Activated T-cell treated with anti-CD3 and anti-CD28 coated beads for 24 hours (primary cell): ENCODE measurements around the gene LTBP4.

Source experiments
- DNase-seq: peaks from one replicate; pipeline ENCODE4 v3.0.0-alpha.2; 2020; ENCODE audit warnings: low read depth

LTBP4 gene

DNA sequence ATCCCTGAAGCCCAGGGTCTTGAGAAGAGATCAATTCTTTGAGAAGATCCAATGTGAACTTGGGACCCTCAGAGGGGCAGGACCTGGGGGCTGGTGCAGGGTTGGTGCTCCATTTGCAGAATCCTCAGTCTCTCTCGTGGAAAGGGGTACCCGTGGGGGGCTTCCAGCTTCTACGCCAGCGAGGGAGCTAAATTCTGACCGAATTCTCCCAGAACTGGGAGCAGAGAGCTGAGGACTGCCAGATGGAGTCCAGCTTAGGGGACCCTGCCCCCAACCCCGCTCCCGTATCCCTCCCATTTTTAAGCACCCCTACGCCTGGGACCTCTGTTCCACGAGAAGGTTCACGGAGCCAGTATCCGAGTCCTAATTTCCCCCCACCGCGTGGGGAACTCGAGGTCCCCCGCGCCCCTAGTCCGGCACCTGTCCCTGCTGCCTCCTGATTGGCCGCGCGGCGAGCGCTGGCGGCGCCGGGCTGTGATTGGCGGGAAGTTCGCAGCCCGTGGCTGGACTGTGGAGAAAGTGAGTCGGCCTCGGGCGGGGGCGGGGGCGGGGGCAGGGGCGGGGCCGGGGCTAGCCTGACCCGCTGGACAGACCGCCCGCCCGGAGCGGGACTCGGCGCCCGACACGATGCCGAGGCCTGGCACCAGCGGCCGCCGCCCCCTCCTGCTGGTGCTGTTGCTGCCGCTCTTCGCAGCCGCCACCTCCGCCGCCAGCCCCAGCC, 4.4 kb upstream of the LTBP4 start:
- no peak for DNase-seq

DNA sequence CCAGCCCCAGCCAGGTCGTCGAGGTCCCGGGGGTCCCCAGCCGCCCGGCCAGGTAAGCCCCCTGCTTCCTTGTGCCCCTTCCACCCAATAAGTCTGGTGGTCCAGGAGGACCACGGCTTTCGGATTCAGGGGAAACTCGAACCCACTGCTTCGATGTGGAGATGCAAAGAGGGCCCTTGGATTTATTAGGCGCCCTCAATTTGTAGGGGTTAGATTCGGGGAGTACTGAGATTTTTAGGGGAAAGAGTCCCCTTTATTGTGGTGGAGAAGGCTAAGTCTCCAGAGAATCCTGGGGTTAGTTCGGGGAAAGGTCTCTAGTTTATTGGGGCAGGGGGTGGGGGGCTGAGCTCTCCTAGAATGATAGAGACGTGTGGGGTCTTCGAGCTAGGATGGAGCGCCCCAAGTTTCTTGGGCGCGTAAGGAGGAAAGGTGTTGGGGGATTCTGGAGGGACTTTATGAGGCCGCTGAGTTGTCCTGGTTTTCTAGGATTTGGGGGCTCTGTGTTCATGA, 3.8 kb upstream of the LTBP4 start:
- DNase-seq = no peak

DNA sequence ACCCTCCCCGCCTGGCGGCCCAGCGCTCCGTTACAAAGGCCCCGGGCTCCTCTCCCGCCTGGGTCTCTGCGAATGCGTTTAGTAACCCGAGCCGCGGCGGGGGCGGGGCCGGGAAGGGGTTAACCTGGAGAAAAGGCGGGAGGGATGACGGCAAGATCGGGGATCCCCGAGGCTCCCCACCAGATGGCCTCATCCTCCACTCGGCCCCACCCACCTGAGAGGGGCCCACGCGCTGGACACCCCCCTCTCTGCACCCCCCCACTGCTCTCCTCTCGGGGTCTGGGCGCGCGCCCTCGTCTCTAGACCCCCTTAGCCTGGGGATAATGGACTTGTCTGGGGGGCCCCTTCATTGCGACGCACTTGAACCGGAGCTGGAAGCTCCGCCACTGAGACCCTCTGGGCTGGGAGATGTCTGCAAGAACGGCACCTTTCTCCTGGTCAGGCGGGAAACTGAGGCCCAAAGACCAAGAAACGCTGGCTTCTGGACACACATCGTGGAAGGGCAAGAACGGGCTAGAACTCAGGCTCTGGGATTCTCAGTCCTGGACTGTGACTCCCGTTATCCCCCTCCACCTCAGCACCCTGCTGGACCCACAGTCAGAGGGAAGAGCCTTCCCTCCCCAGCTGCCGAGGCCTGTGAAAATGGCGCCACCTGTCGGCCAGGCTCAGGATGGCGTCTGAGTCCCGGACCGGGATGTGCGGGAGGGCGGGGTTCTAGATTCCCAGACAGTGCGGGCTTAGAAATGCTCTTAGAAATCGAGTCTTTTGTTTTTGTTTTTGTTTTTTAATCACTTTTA, 2.9 kb upstream of the LTBP4 start:
- DNase-seq = peak; percentile 78

DNA sequence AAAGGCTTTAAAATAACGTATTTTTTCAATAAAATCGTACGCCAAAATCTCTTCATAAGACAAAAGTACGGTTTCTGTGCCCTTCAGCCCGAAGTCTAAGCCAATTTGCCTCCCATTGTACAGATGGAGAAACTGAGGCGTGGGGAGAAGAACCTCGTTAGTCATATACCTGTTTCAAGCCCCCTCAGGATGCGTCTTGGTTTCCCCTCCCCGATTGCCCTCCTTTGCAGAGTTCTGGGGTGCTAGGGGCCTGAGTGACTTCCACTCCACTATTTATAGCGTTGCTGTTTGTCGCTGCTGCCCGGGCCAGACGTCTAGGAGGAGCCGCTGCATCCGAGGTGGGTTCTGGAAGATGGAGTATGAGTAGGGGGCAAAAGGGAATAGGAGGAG, 2.3 kb upstream of the LTBP4 start:
- DNase-seq = no peak

GRCh38 chr19:40599331-40599901, 1.8 kb upstream of the LTBP4 start:
- DNase-seq = no peak

- no peak for DNase-seq
Measured at GRCh38 chr19:40599902-40600569, 1.1 kb upstream of the LTBP4 start.

GRCh38 chr19:40600570-40601133, 517 bp upstream of the LTBP4 start:
- no peak for DNase-seq

DNA sequence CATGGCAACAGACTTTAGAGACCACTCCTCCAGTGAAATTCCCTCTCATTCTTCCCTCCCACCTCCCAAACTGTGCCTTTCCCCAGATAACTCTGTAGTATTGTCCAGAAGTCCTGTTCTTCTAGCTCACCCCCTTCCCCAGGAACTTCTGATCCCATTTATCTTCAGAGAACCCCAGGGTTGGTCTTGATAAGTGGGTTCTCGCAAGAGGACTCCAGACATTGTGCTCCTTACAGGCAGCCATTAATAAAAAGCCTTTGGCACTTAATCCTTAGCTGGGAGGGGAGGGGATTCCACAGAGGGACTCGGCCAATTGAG, 1.9 kb downstream of the LTBP4 start:
- no peak for DNase-seq

DNA sequence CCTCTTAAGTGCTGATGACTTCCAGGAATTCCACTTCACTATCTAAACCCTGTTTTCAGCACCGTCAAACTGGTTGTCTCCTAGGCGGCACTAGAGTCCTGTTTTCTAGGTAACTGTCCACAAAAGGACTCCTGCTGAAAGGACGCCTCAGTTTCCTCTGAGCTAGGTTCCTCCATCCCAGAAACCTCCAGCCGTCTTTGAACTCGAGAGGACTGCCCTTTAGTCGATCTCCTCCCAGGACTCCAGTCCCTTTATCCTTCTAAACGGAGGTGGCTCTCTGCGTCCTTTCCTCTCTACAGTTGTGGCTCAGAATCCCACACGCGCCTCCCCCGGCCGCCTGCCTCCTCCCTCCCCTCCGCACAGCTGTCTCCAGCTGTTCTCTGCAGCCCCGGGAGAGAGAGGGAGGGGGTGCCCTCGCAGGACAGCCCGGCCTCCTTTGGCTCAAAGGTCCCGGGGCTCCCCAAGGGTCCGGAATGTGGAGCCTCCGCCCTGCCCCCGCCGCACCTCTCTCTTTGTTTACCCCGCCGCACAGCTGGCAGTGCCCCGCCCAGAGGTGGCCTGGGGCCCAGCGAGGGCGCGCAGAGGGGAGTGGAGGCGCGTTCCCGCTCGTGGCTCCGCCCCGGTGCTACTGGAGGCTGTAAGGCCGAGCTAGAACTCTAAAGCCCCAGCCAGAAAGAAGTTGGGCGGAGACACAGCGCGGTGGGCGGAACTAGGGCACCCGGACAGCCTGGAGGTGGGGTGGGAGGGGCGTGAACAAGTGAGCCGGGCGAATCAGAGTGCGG, 2.4 kb downstream of the LTBP4 start:
- DNase-seq = peak; percentile 93

GRCh38 chr19:40604171-40604646, 3.0 kb downstream of the LTBP4 start:
- no peak for DNase-seq

- no peak for DNase-seq
Measured at GRCh38 chr19:40604647-40605215, 3.6 kb downstream of the LTBP4 start.

GRCh38 chr19:40605216-40605971, 4.2 kb downstream of the LTBP4 start:
- DNase-seq = peak; percentile 64

DNA sequence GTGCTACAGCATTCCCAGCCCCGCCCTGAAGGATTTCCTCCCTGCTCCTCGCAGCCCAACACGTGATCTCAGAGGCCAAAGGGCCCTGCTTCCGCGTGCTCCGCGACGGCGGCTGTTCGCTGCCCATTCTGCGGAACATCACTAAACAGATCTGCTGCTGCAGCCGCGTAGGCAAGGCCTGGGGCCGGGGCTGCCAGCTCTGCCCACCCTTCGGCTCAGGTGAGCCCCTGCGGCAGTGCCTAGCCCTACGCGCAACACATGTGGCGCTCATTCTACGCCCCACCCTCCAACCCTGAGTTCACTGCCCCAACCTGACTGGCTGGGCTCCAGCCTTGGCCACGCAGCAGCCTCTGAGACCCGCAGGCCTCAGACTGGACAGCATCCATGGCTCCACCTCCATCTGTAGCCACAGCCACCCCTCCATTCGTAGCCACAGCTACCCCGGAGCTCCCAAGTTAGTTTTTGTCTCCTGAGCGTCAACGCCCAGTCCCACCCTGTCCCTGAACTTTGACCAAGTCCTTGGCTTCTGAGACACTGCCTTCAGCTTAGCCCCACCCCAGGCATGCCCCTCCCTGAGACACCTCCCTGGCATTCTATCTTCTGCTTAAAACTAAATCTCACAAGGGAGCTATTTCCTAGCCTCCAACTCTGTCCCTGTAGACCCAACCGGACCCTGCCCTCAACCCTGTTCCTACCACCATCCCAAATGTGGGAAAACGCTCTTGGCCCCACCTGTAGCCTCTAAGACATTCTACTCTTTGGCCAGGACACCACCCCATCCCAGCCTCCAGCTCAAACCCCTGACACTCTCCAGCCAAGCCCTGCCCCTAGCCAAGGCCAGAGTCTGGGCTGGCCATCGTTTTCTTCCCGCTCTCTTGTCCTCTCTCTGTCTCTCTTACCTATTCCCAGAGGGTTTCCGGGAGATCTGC, 6.4 kb downstream of the LTBP4 start:
- no peak for DNase-seq

GRCh38 chr19:40608240-40608621, 7.1 kb downstream of the LTBP4 start:
- DNase-seq = no peak

GRCh38 chr19:40608957-40609356, 7.8 kb downstream of the LTBP4 start:
- DNase-seq = no peak

- DNase-seq = peak; percentile 88
Measured at GRCh38 chr19:40609561-40610395, 8.6 kb downstream of the LTBP4 start.

GRCh38 chr19:40610396-40611064, 9.4 kb downstream of the LTBP4 start:
- DNase-seq = no peak

GRCh38 chr19:40611096-40611495, 9.9 kb downstream of the LTBP4 start:
- DNase-seq = no peak
